NK-92 treated with Interleukin-12 subunit alpha and Interleukin-12 subunit beta, amount 100 ng/mL, for 24 hours (cell line): Measurements from ENCODE around the gene LRG1.

Source experiments
- DNase-seq: peaks from one replicate; lab custom pipeline; 2025; lab: John Stamatoyannopoulos, UW

The LRG1 gene

GRCh38 chr19:4495471-4495870, 44.4 kb downstream of the LRG1 start:
- no peak for DNase-seq

- no peak for DNase-seq
Measured at GRCh38 chr19:4494691-4495064, 45.2 kb downstream of the LRG1 start.

GRCh38 chr19:4493929-4494690, 45.7 kb downstream of the LRG1 start:
- DNase-seq = no peak

GRCh38 chr19:4493104-4493928, 46.5 kb downstream of the LRG1 start:
- DNase-seq = no peak

GRCh38 chr19:4492337-4493103, 47.3 kb downstream of the LRG1 start:
- no peak for DNase-seq

GRCh38 chr19:4491446-4491845, 48.4 kb downstream of the LRG1 start:
- no peak for DNase-seq

GRCh38 chr19:4488496-4488895, 51.3 kb downstream of the LRG1 start:
- no peak for DNase-seq

- DNase-seq = no peak
Measured at GRCh38 chr19:4487572-4487971, 52.3 kb downstream of the LRG1 start.
